Measurements from ENCODE around the gene CLASP1.

- TF ChIP-seq CTCF (conservative IDR thresholded peaks at IDR 0.05; ENCODE audit: low read depth in 2 of 2) (no peak), EZH2 (IDR thresholded peaks at IDR 0.05; ENCODE audit: low read depth, unreplicated experiment) (no peak), EZH2phosphoT487 (IDR thresholded peaks at IDR 0.05; ENCODE audit: unreplicated experiment) (no peak), JUNB (IDR thresholded peaks at IDR 0.05; ENCODE audit: unreplicated experiment) (no peak), CREB1 (CRISPR knock-in tag; IDR thresholded peaks at IDR 0.05; ENCODE audit: low read depth) (no peak), POLR2AphosphoS5 (IDR thresholded peaks at IDR 0.05; ENCODE audit: low read depth) (no peak), ETS1 (IDR thresholded peaks at IDR 0.05) (no peak), REST (IDR thresholded peaks at IDR 0.05; ENCODE audit: unreplicated experiment) (no peak)
Measured at GRCh38 chr2:121472470-121472993, 176.7 kb downstream of the CLASP1 start.
